ENCODE results near the gene CDK5. TPM values are rescaled to one million over a fixed set of nuclear protein-coding genes. Genes with fewer than 3 reads are reported as not detected.

The CDK5 gene
- total RNA-seq, 1 experiment from 2014 or later: 19.8 TPM

- H3K4me2 ChIP-seq (ENCODE audit: low read length): peak overlapping the region; percentile 56
- no TSS peak for BruUV-seq (replicated peaks)
- intact Hi-C loops (cut with micrococcal nuclease): no loop called here
Measured at GRCh38 chr7:151039850-151040548, 17.7 kb downstream of the CDK5 start.

More at GRCh38 chr7:151039850-151040548, 17.7 kb downstream of the CDK5 start:
- TF ChIP-seq ZNF274 (IDR thresholded peaks at IDR 0.05; ENCODE audit: low read depth, low read length) (no peak), ATF3 (IDR thresholded peaks at IDR 0.05) (no peak), RAD21 (IDR thresholded peaks at IDR 0.05; ENCODE audit: low read depth) (no peak), JUND (IDR thresholded peaks at IDR 0.05) (no peak), TCF7L2 (IDR thresholded peaks at IDR 0.05; ENCODE audit: borderline replicate concordance, extremely low read depth, insufficient read depth, insufficient read length) (no peak), FOSL1 (IDR thresholded peaks at IDR 0.05; ENCODE audit: low read depth) (no peak), POLR2AphosphoS5 (IDR thresholded peaks at IDR 0.05; ENCODE audit: low read depth, low read length) (no peak), CEBPB (IDR thresholded peaks at IDR 0.05; ENCODE audit: low read depth) (no peak), ZBTB33 (IDR thresholded peaks at IDR 0.05; ENCODE audit: extremely low read depth, insufficient replicate concordance, low read length) (no peak), CBX3 (IDR thresholded peaks at IDR 0.05; ENCODE audit: low read depth) (no peak), EZH2 (IDR thresholded peaks at IDR 0.05) (no peak), POLR2A (IDR thresholded peaks at IDR 0.05; ENCODE audit: borderline replicate concordance, extremely low read depth, insufficient read depth, insufficient read length) (no peak), SP1 (IDR thresholded peaks at IDR 0.05; ENCODE audit: low read depth) (no peak), ZFX (IDR thresholded peaks at IDR 0.05) (no peak), CTCF (IDR thresholded peaks at IDR 0.05 in 2 of 3, conservative IDR thresholded peaks at IDR 0.05 in 1 of 3; ENCODE audit: borderline replicate concordance in 1 of 3, insufficient read depth in 1 of 3, low read depth in 2 of 3, low read length in 2 of 3) (no peak), EZH2phosphoT487 (IDR thresholded peaks at IDR 0.05; ENCODE audit: borderline replicate concordance) (no peak), SRF (IDR thresholded peaks at IDR 0.05; ENCODE audit: low read depth) (no peak), MAX (IDR thresholded peaks at IDR 0.05) (no peak)
- no peak; the same call in none of the 2 replicates for ATAC-seq
- H2AFZ ChIP-seq (ENCODE audit: low read depth, low read length, poor library complexity, severe bottlenecking): no peak overlapping the region
- no peak overlapping the region; the same call in 1 of the 2 replicates for H3K27ac ChIP-seq (ENCODE audit: low read depth, low read length)
- peaks cover 16 to 19% of the 10 kb centered on the region in 2 experiments for H3K4me1 ChIP-seq (ENCODE audit: control insufficient read depth in 1 of 2, insufficient read depth in 2 of 2, low read length in 2 of 2)
- H3K9me2 ChIP-seq (ENCODE audit: insufficient read depth): no peaks in the 10 kb centered on the region
- ChIA-PET CTCF (no interaction called here), POLR2A (interaction anchor here (2.3 kb wide), 1 partner anchor 12 kb away, joined by 11 read pairs; the partner anchor contains the start of gene ABCB8), RAD21 (ENCODE audit: low non-redundant PET in 1 of 2, low total read pairs in 2 of 2, uncharacterized antibody in 2 of 2, unreplicated experiment in 2 of 2) (no interaction called here)
- no peak overlapping the region for H3K4me3 ChIP-seq (replicated peaks in 1 of 2; ENCODE audit: low read depth in 1 of 2, low read length in 2 of 2)
- H3K9me3 ChIP-seq (ENCODE audit: control insufficient read depth in 1 of 2, insufficient read depth in 1 of 2, low read depth in 1 of 2, low read length in 2 of 2): no peaks in the 10 kb centered on the region
- H3K79me2 ChIP-seq (ENCODE audit: insufficient read depth, low read length): no peaks in the 10 kb centered on the region
- no peaks in the 10 kb centered on the region for H3K27me3 ChIP-seq (ENCODE audit: insufficient read depth, low read length)
- no peak for DNase-seq (ENCODE audit: low read depth, low spot score)
- H3K9ac ChIP-seq (ENCODE audit: low read length): no peak overlapping the region
- peaks cover under 1 to 10% of the 10 kb centered on the region in 2 experiments; a peak in 2 of 4 replicates for H3K36me3 ChIP-seq (ENCODE audit: control insufficient read depth in 1 of 2, insufficient read depth in 2 of 2, low read length in 2 of 2)
- no peaks in the 10 kb centered on the region for H4K20me1 ChIP-seq (ENCODE audit: insufficient read depth)

Measured in HCT116 (cell line).